ENCODE measurements around the gene LYZ.

LYZ gene

GRCh38 chr12:69318225-69318624 is 30.0 kb upstream of the LYZ start:
- H3K4me3 ChIP-seq (ENCODE audit: low read length) = no peak overlapping the region
- H3K27me3 ChIP-seq (replicated peaks; ENCODE audit: insufficient read depth, low read length) = no peaks in the 10 kb centered on the region
- no peaks in the 10 kb centered on the region for H3K79me2 ChIP-seq (ENCODE audit: low read length)
- H3K36me3 ChIP-seq (replicated peaks; ENCODE audit: insufficient read depth, low read length) = no peaks in the 10 kb centered on the region
- no peak overlapping the region for H3K27ac ChIP-seq (ENCODE audit: low read length)
- TF ChIP-seq EZH2phosphoT487 (IDR thresholded peaks at IDR 0.05; ENCODE audit: low read length) (no peak), CTCF (IDR thresholded peaks at IDR 0.05; ENCODE audit: low read length) (no peak)
- no peaks in the 10 kb centered on the region for H3F3A ChIP-seq (ENCODE audit: insufficient read depth, low read length)
- no peak overlapping the region for H2AFZ ChIP-seq (ENCODE audit: low read length)
- no peaks in the 10 kb centered on the region for H4K20me1 ChIP-seq (ENCODE audit: insufficient read depth, low read length)
- DNase-seq = no peak
- H3K4me2 ChIP-seq (ENCODE audit: low read depth, low read length) = no peak overlapping the region
- H3K9me3 ChIP-seq (replicated peaks; ENCODE audit: insufficient read depth, low read length) = no peaks in the 10 kb centered on the region
- H3K9ac ChIP-seq (ENCODE audit: low read length) = no peak overlapping the region
- peaks cover 6% of the 10 kb centered on the region; the same call in 1 of the 2 replicates for H3K4me1 ChIP-seq (ENCODE audit: low read length)
- no peaks in the 10 kb centered on the region for H3K9me2 ChIP-seq (replicated peaks; ENCODE audit: insufficient read depth, low read length)

GRCh38 chr12:69321351-69321750 is 26.8 kb upstream of the LYZ start:
- no peaks in the 10 kb centered on the region for H3K9me2 ChIP-seq (replicated peaks; ENCODE audit: insufficient read depth, low read length)
- H3K9me3 ChIP-seq (replicated peaks; ENCODE audit: insufficient read depth, low read length) = no peaks in the 10 kb centered on the region
- TF ChIP-seq EZH2phosphoT487 (IDR thresholded peaks at IDR 0.05; ENCODE audit: low read length) = no peak
- TF ChIP-seq CTCF (IDR thresholded peaks at IDR 0.05; ENCODE audit: low read length) = no peak
- no peak for TF ChIP-seq EZH2 (optimal IDR thresholded peaks at IDR 0.05; ENCODE audit: low read depth, low read length)
- H3K27me3 ChIP-seq (replicated peaks; ENCODE audit: insufficient read depth, low read length) = no peaks in the 10 kb centered on the region
- H3K79me2 ChIP-seq (ENCODE audit: low read length) = no peaks in the 10 kb centered on the region
- H3K9ac ChIP-seq (ENCODE audit: low read length) = no peak overlapping the region
- H3K4me2 ChIP-seq (ENCODE audit: low read depth, low read length) = 0 out of 2 replicates have a peak overlapping the region, but pooled peaks have one; percentile 20
- no peaks in the 10 kb centered on the region for H3K36me3 ChIP-seq (replicated peaks; ENCODE audit: insufficient read depth, low read length)
- no peak for DNase-seq
- H3K27ac ChIP-seq (ENCODE audit: low read length) = no peak overlapping the region
- H3K4me3 ChIP-seq (ENCODE audit: low read length) = no peak overlapping the region
- peaks cover 11% of the 10 kb centered on the region; the same call in 1 of the 2 replicates for H3K4me1 ChIP-seq (ENCODE audit: low read length)
- no peaks in the 10 kb centered on the region for H4K20me1 ChIP-seq (ENCODE audit: insufficient read depth, low read length)
- no peak overlapping the region for H2AFZ ChIP-seq (ENCODE audit: low read length)
- no peaks in the 10 kb centered on the region for H3F3A ChIP-seq (ENCODE audit: insufficient read depth, low read length)

GRCh38 chr12:69324797-69325466 is 23.2 kb upstream of the LYZ start:
- no peaks in the 10 kb centered on the region for H3K27me3 ChIP-seq (replicated peaks; ENCODE audit: insufficient read depth, low read length)

More at GRCh38 chr12:69324797-69325466, 23.2 kb upstream of the LYZ start:
- Histone ChIP-seq H3K27ac (ENCODE audit: low read length) (no peak overlapping the region), H3K4me2 (ENCODE audit: low read depth, low read length) (no peak overlapping the region), H3K4me1 (ENCODE audit: low read length) (peaks cover 11% of the 10 kb centered on the region; the same call in 1 of the 2 replicates), H2AFZ (ENCODE audit: low read length) (no peak overlapping the region), H3K9me2 (replicated peaks; ENCODE audit: insufficient read depth, low read length) (no peaks in the 10 kb centered on the region), H4K20me1 (ENCODE audit: insufficient read depth, low read length) (no peaks in the 10 kb centered on the region), H3K79me2 (ENCODE audit: low read length) (no peaks in the 10 kb centered on the region), H3K4me3 (ENCODE audit: low read length) (no peak overlapping the region), H3K9ac (ENCODE audit: low read length) (no peak overlapping the region), H3F3A (ENCODE audit: insufficient read depth, low read length) (no peaks in the 10 kb centered on the region), H3K36me3 (replicated peaks; ENCODE audit: insufficient read depth, low read length) (no peaks in the 10 kb centered on the region), H3K9me3 (replicated peaks; ENCODE audit: insufficient read depth, low read length) (no peaks in the 10 kb centered on the region)
- TF ChIP-seq EZH2 (optimal IDR thresholded peaks at IDR 0.05; ENCODE audit: low read depth, low read length) (no peak), EZH2phosphoT487 (IDR thresholded peaks at IDR 0.05; ENCODE audit: low read length) (no peak), CTCF (IDR thresholded peaks at IDR 0.05; ENCODE audit: low read length) (no peak)
- peak; percentile 18 for DNase-seq

Data from MM.1S (cell line).